IMR-90 (cell line): ENCODE results near the gene FAM200C.

ENCODE experiments used
- CTCF ChIP-seq: conservative IDR thresholded peaks from 2 replicates; pipeline ENCODE4 v1.5.1; 2012; ENCODE audit warnings: mild to moderate bottlenecking, low read depth, low read length, improper control_type of control experiment
- POLR2A ChIP-seq: IDR thresholded peaks from 2 replicates; pipeline ENCODE4 v1.6.1; 2012; ENCODE audit warnings: mild to moderate bottlenecking, low read depth, low read length
- RAD21 ChIP-seq: IDR thresholded peaks from 2 replicates; pipeline ENCODE4 v1.6.1; 2012; ENCODE audit warnings: low read length, improper control_type of control experiment
- SMC3 ChIP-seq: fragments of 150-350 bp; IDR thresholded peaks from 2 replicates; pipeline ENCODE4 v1.6.1; 2016; ENCODE audit warnings: low read depth, mild to moderate bottlenecking, antibody characterized with exemption, low read length, moderate library complexity

GRCh38 chr5:160352308-160352707 lies 47.5 kb downstream of the FAM200C start:
- TF ChIP-seq POLR2A (no peak), RAD21 (no peak), CTCF (no peak), SMC3 (no peak)
